Amniotic stem cell (primary cell): Measurements from ENCODE around the gene KDM4F.

Experiments used
- DNase-seq: peaks from one replicate; lab custom pipeline; 2025; lab: John Stamatoyannopoulos, UW

The KDM4F gene

GRCh38 chr11:95065336-95065735 is 16.1 kb downstream of the KDM4F start:
- DNase-seq: no peak

GRCh38 chr11:95066716-95067038 is 17.5 kb downstream of the KDM4F start, which contains the start of gene SRSF8:
Gene SRSF8, plus strand, starts transcription at chr11:95066919. Its CDS starts 308 bp downstream, at chr11:95067227.
- no peak for DNase-seq

DNA sequence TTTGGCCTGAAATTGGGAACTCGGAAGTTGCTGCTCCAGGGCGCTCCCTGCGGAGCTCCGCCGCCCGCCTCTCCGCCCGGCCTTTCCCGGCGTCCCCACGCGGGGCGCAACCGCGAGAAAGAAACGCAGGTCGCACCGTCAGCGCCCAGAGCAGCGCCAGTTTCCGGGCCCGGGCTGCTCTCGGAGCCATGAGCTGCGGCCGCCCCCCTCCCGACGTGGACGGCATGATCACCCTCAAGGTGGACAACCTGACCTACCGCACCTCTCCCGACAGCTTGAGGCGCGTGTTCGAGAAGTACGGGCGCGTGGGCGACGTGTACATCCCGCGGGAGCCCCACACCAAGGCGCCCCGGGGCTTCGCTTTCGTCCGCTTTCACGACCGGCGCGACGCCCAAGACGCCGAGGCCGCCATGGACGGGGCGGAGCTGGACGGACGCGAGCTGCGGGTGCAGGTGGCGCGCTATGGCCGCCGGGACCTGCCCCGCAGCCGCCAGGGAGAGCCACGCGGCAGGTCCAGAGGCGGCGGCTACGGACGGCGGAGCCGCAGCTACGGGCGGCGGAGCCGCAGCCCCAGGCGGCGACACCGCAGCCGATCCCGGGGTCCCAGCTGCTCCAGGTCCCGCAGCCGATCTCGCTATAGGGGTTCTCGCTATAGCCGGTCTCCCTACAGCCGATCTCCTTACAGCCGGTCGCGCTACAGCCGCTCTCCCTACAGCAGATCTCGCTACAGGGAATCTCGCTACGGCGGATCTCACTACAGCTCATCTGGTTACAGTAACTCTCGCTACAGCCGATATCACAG is 18.0 kb downstream of the KDM4F start:
- DNase-seq: peak; percentile 38

DNA sequence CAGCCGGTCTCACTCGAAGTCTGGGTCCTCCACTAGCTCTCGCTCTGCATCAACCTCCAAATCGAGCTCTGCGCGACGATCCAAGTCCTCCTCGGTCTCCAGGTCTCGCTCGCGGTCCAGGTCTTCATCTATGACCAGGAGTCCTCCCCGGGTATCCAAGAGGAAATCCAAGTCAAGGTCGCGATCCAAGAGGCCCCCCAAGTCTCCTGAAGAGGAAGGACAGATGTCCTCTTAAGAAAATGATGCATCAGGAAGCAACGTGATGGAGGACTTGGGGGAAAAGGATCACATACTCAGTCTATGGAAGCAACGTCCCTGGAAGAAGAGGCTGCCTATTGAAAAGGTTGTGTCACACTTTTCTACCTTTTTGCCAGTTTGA is 18.6 kb downstream of the KDM4F start:
- peak; percentile 52 for DNase-seq

- DNase-seq: peak; percentile 83
Measured at GRCh38 chr11:95068549-95068948, 19.3 kb downstream of the KDM4F start.

DNA sequence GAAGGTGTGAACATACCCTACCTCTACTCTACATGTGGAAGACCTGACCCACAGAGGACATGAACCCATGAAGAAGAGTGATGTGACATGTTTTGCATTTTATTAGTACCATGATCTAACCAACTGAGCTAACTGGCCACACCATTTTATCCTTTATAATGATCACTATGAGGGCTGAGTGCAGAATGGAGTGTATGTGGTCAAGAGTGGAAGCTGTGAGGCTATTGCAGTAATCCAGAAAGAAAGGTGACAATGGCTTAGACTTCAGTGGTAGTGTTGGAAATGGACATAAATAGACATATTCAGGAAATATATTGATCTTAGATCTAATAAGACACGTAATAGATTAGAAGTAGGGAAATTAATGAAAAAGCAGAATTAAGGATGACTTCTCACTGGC is 21.2 kb downstream of the KDM4F start:
- DNase-seq: no peak

- DNase-seq: no peak
Measured at GRCh38 chr11:95072948-95073347, 23.7 kb downstream of the KDM4F start.

DNA sequence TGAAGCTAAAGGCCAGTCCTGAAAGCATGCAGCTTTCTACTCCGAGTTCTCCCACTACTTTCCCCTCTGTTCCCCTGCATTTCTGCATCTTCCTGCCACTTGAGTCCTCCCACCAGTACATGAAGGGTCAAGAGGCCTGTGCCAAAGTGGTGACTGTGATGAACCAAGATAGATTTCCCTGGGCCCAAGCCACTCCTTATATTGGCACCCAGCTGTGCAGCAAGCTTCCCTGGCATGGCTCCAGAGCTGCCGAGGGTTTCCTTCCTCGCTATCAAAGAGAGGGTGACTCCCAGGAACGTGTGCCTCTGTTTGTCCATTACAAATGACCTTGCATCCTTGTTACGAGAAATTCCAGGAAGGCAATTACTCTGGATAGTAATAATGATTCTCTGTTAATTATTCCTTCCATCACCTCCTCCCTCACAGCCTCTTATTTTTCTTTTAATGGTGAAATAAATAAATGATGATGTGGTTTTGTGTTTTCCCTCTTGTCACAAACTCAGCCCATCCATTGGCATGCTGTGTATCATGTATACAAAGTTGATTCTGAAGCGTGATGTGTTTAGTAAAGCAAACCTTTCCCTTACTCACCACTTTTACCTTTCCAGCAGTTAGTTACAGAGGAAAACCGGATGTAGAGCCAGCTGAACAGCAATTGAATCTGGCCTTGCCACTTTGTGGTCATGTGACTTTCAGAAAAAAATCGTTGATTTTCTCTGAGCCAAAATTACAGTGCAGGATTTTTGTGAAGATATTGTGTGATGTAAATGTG is 25.8 kb downstream of the KDM4F start:
- no peak for DNase-seq

DNA sequence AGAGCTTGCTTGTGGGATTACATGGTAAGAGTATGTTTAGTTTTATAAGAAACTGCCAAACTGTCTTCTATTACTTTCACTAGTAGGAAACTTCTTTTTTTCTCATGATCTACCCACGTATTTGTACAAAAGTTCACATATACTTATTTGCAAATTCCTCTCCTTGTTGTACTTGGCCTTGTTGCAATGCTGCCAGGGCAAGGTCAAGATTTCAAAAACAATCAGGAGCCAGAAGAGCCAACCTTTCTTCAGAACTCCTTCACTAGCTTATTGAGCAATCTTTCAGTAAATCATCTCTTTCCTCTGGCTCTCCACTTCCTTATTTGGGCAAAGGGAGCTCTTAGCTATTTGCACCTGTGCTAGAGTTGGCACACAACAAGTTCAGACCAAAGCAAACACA is 27.2 kb downstream of the KDM4F start:
- DNase-seq: no peak

- DNase-seq: no peak
Measured at GRCh38 chr11:95076981-95077380, 27.8 kb downstream of the KDM4F start.

GRCh38 chr11:95078526-95078925 is 29.3 kb downstream of the KDM4F start:
- no peak for DNase-seq

GRCh38 chr11:95081010-95081409 is 31.8 kb downstream of the KDM4F start:
- no peak for DNase-seq

GRCh38 chr11:95081412-95081811 is 32.2 kb downstream of the KDM4F start:
- DNase-seq: no peak

DNA sequence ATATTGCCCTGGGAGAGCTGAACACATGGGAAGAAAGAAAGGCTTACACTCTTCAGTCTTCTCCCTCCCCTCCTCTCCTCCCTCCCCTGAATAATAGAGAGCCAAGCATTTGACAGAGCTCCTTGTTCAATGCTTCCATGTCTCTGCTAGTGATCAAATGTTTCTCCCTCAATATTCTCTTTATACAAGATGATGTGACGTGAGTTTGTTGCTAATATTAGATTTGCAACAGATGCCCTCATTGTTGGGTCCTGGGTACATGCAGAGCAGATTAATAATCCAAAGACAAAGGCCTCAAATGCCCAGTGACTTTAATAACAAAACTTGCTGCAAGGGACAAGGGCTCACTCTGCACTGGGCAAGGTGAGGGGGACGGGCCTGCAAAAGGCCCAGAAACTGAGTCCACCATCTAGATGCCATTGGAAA is 33.4 kb downstream of the KDM4F start:
- DNase-seq: no peak

- no peak for DNase-seq
Measured at GRCh38 chr11:95084509-95084908, 35.3 kb downstream of the KDM4F start.

DNA sequence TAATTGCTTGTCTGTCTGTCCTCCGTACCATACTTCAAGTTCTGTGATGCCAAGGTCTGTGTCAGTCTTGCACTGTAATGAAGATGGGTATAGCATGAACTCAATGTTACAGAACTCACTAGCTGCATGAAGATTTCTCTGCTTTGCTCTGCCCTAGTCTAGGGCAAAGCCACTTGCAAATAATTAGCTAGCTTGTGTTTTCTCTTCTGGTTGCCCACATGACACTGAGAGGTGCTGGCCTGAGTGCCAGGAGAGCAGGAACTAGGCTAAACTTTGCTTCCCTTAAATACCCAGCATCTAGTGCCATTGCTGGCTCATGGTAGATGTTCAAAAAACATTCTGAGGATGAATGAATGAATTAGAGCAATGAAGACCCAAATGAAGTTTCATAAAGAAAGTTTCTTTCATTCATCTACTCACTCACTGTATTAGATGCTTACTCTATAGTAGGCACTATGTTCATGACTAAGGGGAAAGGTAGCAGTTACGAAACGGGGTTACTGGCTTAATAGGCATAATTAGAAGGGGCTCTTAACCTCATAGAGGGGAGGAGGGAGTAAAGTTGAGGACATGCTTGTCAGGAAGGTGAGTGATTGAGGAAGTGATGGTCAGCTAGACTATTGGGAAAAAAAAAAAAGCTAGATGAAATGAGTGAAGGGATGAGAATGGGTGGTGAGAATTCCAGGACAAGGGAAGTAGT is 36.0 kb downstream of the KDM4F start:
- no peak for DNase-seq

DNA sequence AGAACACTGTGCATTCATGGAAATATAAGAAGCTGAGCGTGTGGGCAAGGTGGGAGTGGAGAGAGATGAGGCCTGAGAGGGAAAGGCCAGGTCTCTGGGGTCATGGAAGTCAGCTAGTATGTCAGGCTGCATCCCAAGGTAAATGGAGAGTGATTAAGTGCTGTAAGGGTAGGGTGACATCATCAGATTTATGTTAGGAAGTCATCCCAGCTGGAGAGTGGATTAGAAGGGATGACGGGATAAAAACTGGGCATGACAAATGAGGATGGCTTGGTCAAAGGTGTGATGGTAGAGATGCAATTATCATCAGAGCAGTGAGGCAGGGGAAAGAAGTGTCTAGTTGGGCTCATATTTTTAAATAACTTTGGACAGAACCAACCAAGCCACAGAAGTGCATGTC is 36.9 kb downstream of the KDM4F start:
- DNase-seq: no peak

GRCh38 chr11:95086836-95087570 is 37.8 kb downstream of the KDM4F start:
- no peak for DNase-seq

- DNase-seq: no peak
Measured at GRCh38 chr11:95088946-95089619, 39.9 kb downstream of the KDM4F start.

DNA sequence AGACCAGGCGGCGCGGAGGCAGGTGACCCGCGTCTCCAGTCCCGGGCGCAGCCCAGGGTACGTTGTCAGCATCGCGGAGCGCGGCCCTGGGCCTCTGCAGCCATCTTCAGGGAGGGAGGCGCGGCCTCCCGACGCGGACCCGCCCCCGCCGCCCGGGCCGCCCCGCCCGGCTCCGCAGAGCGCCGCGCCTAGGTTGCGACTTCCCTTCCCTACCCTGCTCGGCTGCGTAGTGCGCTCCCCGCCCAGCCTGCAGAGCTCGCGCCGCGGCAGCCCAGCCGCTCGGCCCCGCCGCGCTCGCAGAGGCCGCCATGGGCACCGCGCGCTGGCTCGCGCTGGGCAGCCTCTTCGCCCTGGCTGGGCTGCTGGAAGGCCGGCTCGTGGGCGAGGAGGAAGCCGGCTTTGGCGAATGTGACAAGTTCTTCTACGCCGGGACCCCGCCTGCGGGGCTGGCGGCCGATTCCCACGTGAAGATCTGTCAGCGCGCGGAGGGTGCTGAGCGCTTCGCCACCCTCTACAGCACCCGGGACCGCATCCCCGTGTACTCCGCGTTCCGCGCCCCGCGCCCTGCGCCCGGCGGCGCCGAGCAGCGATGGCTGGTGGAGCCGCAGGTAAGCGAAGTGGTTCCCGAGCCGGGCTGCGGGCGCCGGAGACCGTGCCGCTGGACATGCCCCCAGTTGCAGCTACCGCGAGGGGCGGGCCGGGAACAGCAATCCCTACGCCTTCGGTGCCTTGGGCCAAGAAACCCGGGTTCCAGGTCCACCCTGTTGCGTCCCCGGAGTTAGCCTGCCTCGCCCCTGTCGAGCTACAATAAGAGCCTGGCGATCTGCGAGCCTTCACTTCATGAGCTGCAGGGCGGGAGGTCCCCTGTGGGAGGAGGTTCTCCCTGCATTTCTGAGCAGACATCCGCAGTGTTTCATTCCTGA is 40.7 kb downstream of the KDM4F start, which contains the start of gene ENDOD1:
Gene ENDOD1 (plus strand): TSS at position 227 of the 923 bp plus-strand sequence. CDS start 82 bp downstream, at position 309.
- DNase-seq: peak; percentile 67
